OCI-LY1 (cell line): ENCODE data around the gene CHADL.

Experiments used
- H2AFZ ChIP-seq: fragments of 200-600 bp; sonication (generic), shearing (Covaris generic); 2 replicates; pipeline ENCODE4 v1.6.0; 2014; ENCODE audit warnings: antibody characterized with exemption, mild to moderate bottlenecking, low read length
- H3F3A ChIP-seq: fragments of 200-600 bp; sonication (generic), shearing (Covaris generic); 2 replicates; pipeline ENCODE4 v1.6.0; 2014; ENCODE audit warnings: mild to moderate bottlenecking, antibody characterized with exemption, low read length, moderate library complexity; ENCODE audit not compliant: insufficient read depth
- H3K27ac ChIP-seq: fragments of 200-600 bp; sonication (generic); 2 replicates; pipeline ENCODE4 v1.5.1; 2014; ENCODE audit warnings: low read length, mixed run types, mild to moderate bottlenecking, low read depth; ENCODE audit not compliant: poor library complexity, severe bottlenecking
- H3K27me3 ChIP-seq: fragments of 200-600 bp; sonication (generic); 2 replicates; pipeline ENCODE4 v1.6.0; 2014; ENCODE audit warnings: antibody characterized with exemption, mild to moderate bottlenecking, low read length, moderate library complexity; ENCODE audit not compliant: insufficient read depth
- H3K36me3 ChIP-seq: fragments of 200-600 bp; sonication (generic); 2 replicates; pipeline ENCODE4 v1.6.1; 2014; ENCODE audit warnings: mild to moderate bottlenecking, antibody characterized with exemption, low read length, moderate library complexity, mixed read lengths; ENCODE audit not compliant: insufficient read depth
- H3K4me1 ChIP-seq: fragments of 200-600 bp; sonication (generic); 2 replicates; pipeline ENCODE4 v1.5.1; 2014; ENCODE audit warnings: mild to moderate bottlenecking, low read length, moderate library complexity; ENCODE audit not compliant: insufficient read depth, severe bottlenecking
- H3K4me2 ChIP-seq: fragments of 200-600 bp; sonication (generic), shearing (Covaris generic); 2 replicates; pipeline ENCODE4 v1.6.1; 2014; ENCODE audit warnings: low read length
- H3K4me3 ChIP-seq: fragments of 200-600 bp; sonication (generic); 2 replicates; pipeline ENCODE4 v1.5.1; 2014; ENCODE audit warnings: low read length, low read depth, mild to moderate bottlenecking, mixed read lengths; ENCODE audit not compliant: poor library complexity, severe bottlenecking
- H3K79me2 ChIP-seq: fragments of 200-600 bp; shearing (Covaris generic); 2 replicates; pipeline ENCODE4 v1.6.1; 2016; ENCODE audit warnings: mixed run types, low read length, mixed read lengths; ENCODE audit not compliant: insufficient read depth
- H3K9ac ChIP-seq: fragments of 200-600 bp; sonication (generic), shearing (Covaris generic); 2 replicates; pipeline ENCODE4 v1.6.1; 2014; ENCODE audit warnings: mild to moderate bottlenecking, low read length, mixed read lengths
- H3K9me2 ChIP-seq: fragments of 200-600 bp; sonication (generic), shearing (Covaris generic); 2 replicates; pipeline ENCODE4 v1.6.1; 2014; ENCODE audit warnings: low read depth, mild to moderate bottlenecking, low read length, mixed read lengths
- H3K9me3 ChIP-seq: fragments of 200-600 bp; shearing (Covaris generic); 2 replicates; pipeline ENCODE4 v1.6.1; 2014; ENCODE audit warnings: low read length, mixed read lengths
- H4K20me1 ChIP-seq: fragments of 200-600 bp; sonication (generic), shearing (Covaris generic); 2 replicates; pipeline ENCODE4 v1.6.0; 2016; ENCODE audit warnings: mild to moderate bottlenecking, low read length; ENCODE audit not compliant: insufficient read depth
- CTCF ChIP-seq: fragments of 200-600 bp; sonication (generic), shearing (Covaris generic); IDR thresholded peaks from 2 replicates; pipeline ENCODE4 v1.5.1; 2017; ENCODE audit warnings: mild to moderate bottlenecking, antibody characterized with exemption, low read length, moderate library complexity, mixed read lengths
- EZH2 ChIP-seq: fragments of 200-600 bp; sonication (generic), shearing (Covaris generic); IDR thresholded peaks from 2 replicates; pipeline ENCODE4 v1.8.0; 2017; ENCODE audit warnings: borderline replicate concordance, mixed run types, mild to moderate bottlenecking, antibody characterized with exemption, low read length, moderate library complexity, mixed read lengths

CHADL gene

DNA sequence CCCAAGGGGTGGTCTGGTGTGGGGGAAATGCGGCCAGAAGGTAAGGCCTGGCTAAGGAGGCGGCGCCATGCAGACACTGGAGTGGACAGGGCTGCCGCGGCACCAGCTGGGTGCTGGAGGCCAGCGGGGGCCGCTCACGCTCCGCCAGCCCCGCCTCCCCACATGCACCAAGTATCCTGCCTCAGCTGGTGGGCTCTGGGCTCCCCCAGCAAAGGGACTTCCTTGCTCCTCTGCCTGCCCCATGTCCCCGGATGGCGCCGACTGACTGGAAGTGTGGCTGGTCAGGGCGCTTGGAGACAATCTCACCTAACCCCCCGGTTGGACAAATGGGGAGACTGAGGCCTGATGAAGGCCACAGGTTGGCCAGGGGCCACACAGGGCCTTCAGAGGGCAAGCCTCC, 7.6 kb upstream of the CHADL start:
- no peak overlapping the region for H3K9ac ChIP-seq
- TF ChIP-seq CTCF, result no peak
- TF ChIP-seq EZH2, result no peak
- H3K4me1 ChIP-seq, result no peaks in the 10 kb centered on the region
- no peaks in the 10 kb centered on the region; the same call in 1 of the 2 replicates for H3F3A ChIP-seq
- H3K36me3 ChIP-seq, result peaks cover 75% of the 10 kb centered on the region
- no peak overlapping the region for H3K4me3 ChIP-seq
- no peak overlapping the region for H3K27ac ChIP-seq
- no peaks in the 10 kb centered on the region for H4K20me1 ChIP-seq
- H3K4me2 ChIP-seq, result no peak overlapping the region
- no peaks in the 10 kb centered on the region for H3K9me2 ChIP-seq
- H3K27me3 ChIP-seq, result no peaks in the 10 kb centered on the region
- H3K79me2 ChIP-seq, result no peaks in the 10 kb centered on the region
- H3K9me3 ChIP-seq, result no peaks in the 10 kb centered on the region
- no peak overlapping the region for H2AFZ ChIP-seq

DNA sequence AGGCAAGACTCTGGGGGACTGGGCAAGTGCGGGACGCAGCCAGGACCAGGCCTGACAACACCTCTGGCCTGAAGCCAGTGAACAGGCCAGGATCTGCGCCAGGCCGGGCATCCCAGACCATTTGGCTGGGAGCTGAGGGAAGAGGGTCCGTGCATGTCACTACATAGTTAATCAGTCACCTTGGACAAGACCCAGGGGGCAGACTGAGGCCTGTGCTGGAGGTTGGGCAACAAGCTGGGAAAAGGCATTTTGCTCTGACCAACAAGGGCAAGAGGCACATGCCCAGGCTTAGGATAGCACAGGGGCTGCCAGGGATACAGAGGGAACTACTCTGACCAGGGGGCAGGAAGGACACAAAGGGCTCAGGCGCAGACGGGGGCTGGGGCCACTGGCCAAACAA, 7.0 kb upstream of the CHADL start:
- Histone ChIP-seq H4K20me1 (no peaks in the 10 kb centered on the region), H3K79me2 (no peaks in the 10 kb centered on the region), H3K27ac (no peak overlapping the region), H3K9me3 (no peaks in the 10 kb centered on the region), H3K4me1 (no peaks in the 10 kb centered on the region), H3K36me3 (peaks cover 69% of the 10 kb centered on the region), H2AFZ (no peak overlapping the region), H3K4me3 (no peak overlapping the region), H3K27me3 (no peaks in the 10 kb centered on the region), H3K9ac (no peak overlapping the region), H3K9me2 (no peaks in the 10 kb centered on the region), H3K4me2 (no peak overlapping the region), H3F3A (no peaks in the 10 kb centered on the region; the same call in 1 of the 2 replicates)
- TF ChIP-seq EZH2, result no peak
- no peak for TF ChIP-seq CTCF

GRCh38 chr22:41245917-41246499, 5.3 kb upstream of the CHADL start:
- Histone ChIP-seq H3K79me2 (no peaks in the 10 kb centered on the region), H3K9me3 (no peaks in the 10 kb centered on the region), H3K4me2 (no peak overlapping the region), H3K27me3 (no peaks in the 10 kb centered on the region), H2AFZ (no peak overlapping the region), H3K9me2 (no peaks in the 10 kb centered on the region), H3K4me3 (no peak overlapping the region), H3K27ac (no peak overlapping the region), H3K36me3 (peaks cover 53% of the 10 kb centered on the region), H3F3A (no peaks in the 10 kb centered on the region; the same call in 1 of the 2 replicates), H3K4me1 (no peaks in the 10 kb centered on the region), H4K20me1 (no peaks in the 10 kb centered on the region), H3K9ac (no peak overlapping the region)
- TF ChIP-seq CTCF, result peak; percentile 34; the same call in 1 of the 2 replicates
- TF ChIP-seq EZH2, result no peak
